Astrocyte (in vitro differentiated cells and primary cell): ENCODE results near the gene PDE3B.

Source experiments
- CTCF ChIP-seq: IDR thresholded peaks from 2 replicates; pipeline ENCODE4 v1.5.1; 2011; ENCODE audit warnings: low read depth, mild to moderate bottlenecking, inconsistent platforms, low read length, moderate library complexity; ENCODE audit not compliant: insufficient read depth
- EZH2 ChIP-seq: IDR thresholded peaks from 2 replicates; pipeline ENCODE4 v1.6.1; 2012; ENCODE audit warnings: mild to moderate bottlenecking, low read length, inconsistent platforms; ENCODE audit not compliant: insufficient read depth

GRCh38 chr11:14766585-14766984, 123.0 kb downstream of the PDE3B start:
- no peak for TF ChIP-seq CTCF
- no peak for TF ChIP-seq EZH2
